RCC 7860 (cell line): ENCODE results near the gene KRTAP26-1.
A peak's percentile ranks its signal among the peaks of the same experiment; 100 is the strongest.

Source experiments
- DNase-seq: peaks from one replicate; pipeline ENCODE4 v3.0.0-alpha.2; 2015; ENCODE audit warnings: low spot score
- FAIRE-seq: peaks from 2 replicates; lab custom pipeline; 2012; peaks lifted over from hg19 to GRCh38; lab: Jason Lieb, UNC

Gene KRTAP26-1, protein sequence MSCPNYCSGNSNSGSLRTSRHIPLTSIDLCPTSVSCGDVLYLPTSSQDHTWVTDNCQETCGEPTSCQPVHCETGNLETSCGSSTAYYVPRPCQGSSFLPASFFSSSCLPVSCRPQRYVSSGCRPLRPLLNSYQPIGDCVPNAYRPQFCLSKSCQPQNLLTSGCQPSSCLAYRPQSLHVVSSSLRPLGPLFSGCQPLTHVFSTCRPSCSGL

DNA sequence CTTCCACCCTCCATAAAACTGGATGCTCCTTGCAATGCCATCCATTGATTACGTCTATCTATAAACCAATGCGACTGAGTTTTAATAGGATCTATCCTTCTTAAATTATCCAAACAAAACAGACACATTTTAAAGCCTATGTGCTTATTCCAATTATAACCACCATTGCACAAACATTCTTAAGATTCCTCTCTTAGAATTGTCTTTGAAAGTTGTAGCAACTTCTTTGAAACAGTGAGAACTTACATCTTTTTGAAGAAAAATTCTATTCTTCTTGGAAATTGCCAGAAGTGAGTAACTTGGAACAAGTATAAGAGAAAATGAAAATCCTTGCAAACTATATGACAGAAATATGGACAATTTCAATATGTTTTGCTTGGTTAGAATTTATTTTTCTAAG lies at the start of gene KRTAP26-1:
Gene KRTAP26-1, minus strand, starts transcription at position 101 of the 400 bp plus-strand sequence. CDS start 280 bp downstream, outside the sequence.
- no peak for DNase-seq
- FAIRE-seq: no peak

DNA sequence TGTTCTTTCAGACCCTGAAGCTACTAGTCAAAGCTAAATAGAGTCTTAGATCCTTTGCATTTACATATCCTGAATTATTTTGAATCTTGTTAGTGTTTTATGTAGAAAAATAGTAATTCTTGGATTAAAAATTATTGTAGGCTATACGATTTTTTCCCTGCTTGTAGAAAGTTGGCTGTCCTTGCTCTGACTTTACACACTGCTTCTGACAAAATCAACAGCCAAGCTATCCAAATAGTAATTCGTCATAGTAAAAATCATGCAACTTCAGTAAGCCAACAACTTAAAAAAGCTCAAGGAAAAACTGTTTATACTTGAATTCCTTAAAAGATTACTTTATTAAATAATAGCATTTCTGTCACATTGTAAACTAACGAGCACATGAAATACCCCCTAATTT lies 35.8 kb upstream of the KRTAP26-1 start:
- no peak for FAIRE-seq
- DNase-seq: no peak

DNA sequence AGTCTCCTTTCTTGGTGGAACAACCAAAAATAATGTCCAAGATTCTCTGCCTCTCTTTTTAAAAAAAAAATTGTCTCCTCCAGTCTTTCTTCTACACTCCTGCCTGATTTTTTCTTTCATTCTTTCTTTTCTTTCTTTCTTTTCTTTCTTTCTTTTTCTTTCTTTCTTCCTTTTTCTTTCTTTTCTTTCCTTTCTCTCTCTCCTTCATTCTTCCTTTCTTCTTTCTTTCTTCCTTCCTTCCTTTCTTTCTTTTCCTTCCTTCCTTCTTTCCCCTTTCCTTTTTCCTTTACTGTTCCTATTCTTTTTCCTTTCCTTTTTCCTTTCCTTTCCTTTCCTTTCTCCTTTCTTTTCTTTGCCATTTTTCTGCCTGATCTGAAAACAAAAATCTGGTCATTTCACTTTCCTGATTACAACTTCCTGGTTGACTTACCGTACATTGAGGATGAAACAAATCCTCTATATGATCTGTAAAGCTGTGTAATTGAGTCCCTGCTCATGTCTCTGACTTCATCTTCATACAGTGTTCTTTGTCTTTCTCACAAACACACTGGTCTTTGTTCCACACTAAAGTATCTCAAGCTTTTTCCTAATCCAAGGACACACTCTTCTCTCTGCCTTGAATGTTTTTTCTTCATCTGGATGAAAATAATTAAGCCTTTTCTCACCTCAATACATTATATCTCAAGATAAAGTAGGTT lies 34.3 kb upstream of the KRTAP26-1 start:
- no peak for DNase-seq
- FAIRE-seq: no peak

DNA sequence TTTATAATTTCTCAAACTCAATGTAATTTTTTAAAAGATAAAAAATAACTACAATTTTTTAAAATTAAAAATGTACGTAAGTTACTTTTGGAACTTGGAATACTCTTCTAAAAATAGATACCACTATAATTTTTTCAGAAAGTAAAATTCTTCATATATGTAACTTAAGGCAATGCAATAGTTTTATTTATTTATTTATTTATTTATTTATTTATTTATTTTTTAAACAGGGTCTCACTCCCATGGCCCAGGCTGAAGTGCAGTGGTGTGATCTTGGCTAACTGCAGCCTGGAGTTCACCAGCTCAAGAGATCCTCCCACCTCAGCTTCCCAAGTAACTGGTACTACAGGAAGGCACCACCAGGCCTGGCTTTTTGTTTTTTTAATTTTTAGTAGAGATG lies 31.4 kb upstream of the KRTAP26-1 start:
- DNase-seq (no peak), FAIRE-seq (no peak)

DNA sequence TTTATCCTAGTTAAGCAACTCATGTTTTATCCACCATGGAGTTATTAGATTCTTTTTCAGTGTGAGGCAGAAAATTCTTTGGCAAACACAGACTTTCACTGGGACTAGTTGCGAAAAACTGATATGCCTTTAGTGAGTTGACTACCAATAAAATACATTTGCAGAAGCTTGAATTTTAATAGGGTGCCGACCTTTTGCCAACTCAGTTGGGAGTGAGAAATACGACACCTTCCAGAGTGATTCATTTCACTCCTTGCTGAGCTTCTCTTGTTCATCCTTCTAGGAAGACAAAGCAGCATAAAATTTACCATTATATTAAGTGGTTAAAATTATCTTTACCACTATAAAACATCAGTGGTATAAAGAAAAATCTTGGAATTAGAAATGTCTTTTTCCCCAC lies 29.5 kb upstream of the KRTAP26-1 start:
- FAIRE-seq (no peak), DNase-seq (no peak)

DNA sequence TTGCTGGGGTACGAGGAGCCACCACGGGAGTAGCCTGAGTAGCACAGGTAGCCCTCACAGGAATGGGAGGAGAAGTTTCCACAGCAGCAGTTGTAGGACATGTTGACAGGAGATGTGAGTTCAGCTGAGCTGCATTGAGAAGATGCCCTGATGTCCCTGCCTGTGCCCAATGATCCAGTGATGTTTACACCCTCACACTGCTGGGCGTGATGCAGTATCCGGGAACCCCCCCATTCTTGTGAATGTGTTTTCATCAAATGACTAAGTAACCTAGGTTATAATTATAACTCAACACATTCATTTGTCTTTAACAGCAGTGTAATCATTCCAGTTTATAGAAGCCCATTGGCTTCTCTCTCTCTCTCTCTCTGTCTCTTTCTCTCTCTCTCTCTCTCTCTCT lies 28.4 kb upstream of the KRTAP26-1 start, which contains the start of gene KRTAP23-1:
Gene KRTAP23-1, minus strand, starts transcription at position 101 of the 400 bp plus-strand sequence. Its CDS starts 0 bp downstream, at position 101.
- FAIRE-seq (no peak), DNase-seq (no peak)

DNA sequence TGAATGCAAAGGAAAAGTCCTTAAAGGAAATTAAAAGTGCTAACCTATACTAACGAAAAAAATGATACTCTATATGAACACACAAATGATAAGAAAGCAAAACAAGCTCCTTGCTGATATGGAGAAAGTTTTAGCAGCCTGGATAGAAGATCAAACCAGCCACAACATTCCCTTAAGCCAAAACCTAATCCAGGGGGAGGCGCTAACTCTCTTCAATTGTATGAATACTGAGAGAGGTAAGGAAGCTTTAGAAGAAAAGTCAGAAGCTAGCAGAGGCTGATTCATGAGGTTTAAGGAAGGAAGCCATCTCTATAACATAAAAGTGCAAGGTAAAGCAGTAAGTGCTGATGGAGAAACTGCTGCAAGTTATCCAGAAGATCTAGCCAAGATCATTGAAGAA lies 24.9 kb upstream of the KRTAP26-1 start:
- FAIRE-seq (no peak), DNase-seq (no peak)

DNA sequence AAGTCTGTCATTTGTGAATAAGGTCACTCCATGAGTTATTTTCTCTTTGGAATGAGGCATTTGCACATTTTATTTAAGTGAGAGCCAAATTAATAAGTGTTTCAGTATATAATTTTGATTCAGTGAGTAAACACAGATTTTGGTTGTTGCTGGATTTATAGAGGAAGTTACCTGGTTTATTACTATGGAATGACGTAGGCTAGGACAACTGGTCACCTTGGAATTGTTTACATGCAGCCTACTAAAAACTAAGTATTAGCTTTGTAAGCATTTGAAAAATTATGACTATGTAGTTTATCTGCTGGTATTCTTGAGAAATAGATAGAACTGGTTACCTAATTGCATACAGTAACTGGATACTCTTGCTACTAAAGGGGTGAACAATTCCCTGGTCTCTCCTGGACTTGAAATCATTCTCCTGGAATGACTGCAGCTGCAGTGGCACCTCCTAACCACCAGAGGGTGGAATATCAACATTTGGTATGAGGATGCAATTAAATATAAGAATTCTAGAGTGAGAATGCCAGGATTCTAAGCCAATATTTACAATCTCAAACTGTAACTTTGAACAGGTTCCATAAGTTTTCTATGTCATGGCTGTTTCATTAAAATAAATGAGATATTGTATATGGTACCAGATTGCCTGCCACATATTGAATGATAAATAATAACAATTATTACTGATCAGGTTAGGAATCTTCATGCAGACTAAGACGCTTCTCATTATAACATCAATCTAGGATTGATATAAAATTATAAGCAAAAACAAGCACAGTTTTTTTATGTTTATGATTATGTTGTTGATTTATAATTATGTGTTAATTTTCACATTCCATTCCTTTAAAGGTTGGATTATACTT lies 20.8 kb upstream of the KRTAP26-1 start:
- DNase-seq (peak; percentile 23), FAIRE-seq (no peak)

DNA sequence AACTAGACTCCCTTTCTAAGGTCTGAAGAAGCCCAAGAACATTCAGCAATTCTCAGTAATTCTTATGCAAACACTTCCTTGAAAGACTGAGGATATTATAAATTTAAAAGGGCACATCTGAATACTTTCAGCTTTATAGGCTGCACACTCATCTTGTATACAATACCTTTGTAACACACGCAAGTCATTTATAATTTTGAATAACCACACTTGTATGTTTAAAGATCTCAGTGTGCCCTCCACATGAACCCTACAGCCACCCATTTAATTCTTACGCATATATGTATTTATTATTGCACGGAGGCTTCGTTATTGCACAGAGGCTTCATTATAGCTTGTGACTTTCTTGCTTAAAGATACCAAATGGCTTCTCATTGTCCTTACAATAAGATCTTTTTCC lies 18.6 kb upstream of the KRTAP26-1 start:
- no peak for DNase-seq
- FAIRE-seq: no peak

DNA sequence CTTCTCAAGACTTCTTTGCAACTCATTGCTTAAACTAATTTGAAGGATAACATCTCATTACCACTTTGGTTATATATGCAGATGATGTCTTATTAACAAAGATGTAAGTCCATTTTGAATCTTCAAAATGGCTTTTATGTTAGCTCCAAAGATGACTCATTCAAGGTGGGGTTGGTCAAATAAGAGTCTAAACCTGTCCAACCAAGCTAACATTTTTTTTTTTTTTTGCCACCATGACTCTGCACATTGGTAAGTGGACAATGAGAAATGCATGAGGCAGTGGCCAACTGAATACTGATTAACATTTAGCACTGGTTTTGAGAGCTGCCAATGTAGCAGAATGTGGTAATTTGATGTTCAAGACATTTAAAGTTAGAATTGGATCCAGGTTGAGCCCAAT lies 17.7 kb upstream of the KRTAP26-1 start:
- no peak for DNase-seq

DNA sequence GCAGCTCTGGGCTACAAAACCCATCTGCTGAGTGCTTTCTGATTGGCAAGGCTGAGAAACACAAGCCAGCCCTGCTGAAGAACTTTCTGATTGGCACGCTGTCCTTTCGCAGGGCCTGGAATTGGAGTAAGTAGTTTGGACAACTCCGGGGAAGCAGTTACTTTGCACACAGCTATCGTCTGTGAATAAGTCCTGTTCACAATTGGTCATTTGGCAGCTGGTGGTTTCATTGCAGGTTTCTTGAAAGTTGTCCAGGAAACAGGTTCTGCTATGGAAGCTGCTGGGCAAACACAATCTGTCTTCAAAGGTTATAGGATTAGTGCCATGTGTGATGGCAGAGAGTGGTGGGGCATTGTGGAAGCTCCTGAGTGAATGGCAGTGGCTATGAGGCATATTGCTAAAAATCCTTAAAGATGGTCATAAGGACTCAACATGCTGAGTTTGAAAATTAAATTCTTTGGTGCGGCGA lies 17.2 kb upstream of the KRTAP26-1 start, which contains the start of gene KRTAP27-1:
Gene KRTAP27-1, minus strand, starts transcription at position 419 of the 469 bp plus-strand sequence. Its CDS starts 26 bp downstream, at position 393.
- FAIRE-seq (no peak), DNase-seq (no peak)

More for the DNA sequence above, 17.7 kb upstream of the KRTAP26-1 start:
- no peak for FAIRE-seq

DNA sequence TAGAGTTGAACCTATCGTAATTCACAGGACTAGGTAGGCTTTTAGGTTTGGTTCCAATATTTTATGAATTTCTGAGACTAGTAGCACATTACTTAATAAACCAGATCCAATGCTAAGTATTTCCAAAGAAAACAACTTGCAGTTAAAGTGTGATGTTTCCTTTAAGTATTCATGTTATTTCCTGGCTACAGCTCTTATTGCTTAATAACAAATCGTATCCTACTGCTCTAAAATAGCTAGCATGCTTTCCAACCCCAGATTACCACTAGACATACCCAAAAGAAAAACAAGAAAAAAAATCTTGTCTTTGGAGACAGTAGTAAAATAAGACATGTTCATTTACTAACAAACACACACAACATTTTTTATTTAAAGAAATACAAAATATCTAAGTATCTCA lies 16.5 kb upstream of the KRTAP26-1 start:
- no peak for DNase-seq
- no peak for FAIRE-seq

DNA sequence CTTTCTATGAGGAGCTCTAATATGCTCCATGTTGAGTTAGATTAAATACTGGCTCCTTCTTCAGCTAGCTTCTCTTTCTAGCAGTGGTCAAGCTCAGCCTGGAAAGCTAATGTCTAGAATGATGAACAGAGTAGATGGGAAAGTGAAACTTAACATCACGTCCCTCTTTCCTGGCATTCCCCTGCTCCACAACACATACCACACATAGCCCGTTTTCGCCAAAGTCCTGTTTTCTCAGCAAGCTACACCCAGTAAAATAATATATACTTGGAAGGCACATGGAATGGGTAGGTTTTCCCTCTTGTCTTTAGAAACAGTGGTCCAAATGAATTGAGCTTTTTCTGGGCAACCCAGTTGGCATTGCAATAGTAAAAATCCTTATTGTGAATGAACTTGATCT lies 13.6 kb upstream of the KRTAP26-1 start:
- no peak for DNase-seq
- FAIRE-seq: no peak

DNA sequence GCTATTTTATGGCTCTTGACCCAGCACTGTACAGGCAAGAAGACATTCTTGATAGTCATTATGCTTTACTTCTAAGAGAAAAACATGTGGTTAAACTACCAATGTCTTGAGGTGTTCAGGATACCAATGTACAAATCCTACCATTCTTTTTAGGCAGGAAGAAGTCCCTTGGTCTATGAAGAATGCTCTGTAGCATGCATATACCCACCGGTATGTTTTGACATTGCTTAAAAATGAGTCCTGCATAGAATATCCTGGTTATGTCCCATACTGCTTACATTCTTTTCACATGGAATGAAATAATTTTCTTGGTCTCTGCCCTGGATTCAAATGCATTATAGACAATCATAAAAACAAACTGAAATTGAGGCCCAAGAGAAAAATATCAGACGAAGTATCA lies 12.6 kb upstream of the KRTAP26-1 start:
- FAIRE-seq: no peak
- DNase-seq: no peak

DNA sequence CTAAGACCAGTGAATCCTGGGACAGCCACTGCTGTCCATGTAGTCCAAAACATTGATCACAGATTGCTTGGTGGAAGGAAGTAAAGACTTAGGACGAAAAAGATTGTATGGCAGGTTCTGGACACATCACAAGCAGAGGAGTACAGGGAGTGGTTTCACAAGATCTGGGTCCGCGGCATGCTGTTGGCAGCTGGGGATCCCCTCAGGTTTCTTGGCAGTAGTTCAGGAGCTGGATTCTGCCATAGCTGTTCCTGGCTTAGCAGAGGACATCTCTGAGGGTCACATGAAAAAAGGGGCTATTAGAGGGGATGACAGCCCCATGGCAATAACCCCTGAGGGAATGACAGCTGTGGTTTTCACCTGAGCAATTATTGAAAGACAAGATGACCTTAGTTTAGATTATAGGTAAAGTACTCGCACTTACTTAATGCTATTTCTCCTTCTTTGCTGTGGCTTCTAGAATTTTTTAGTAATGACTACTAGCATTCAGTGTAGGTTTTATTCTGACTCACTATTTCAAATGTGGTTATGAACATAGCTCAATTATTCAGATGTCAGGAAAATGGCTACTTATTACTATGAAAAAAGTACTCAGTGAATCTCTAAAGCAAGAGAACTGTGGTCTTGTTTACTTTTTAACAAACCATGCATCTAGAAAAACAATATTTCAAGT lies 9.2 kb upstream of the KRTAP26-1 start:
- no peak for FAIRE-seq
- no peak for DNase-seq

DNA sequence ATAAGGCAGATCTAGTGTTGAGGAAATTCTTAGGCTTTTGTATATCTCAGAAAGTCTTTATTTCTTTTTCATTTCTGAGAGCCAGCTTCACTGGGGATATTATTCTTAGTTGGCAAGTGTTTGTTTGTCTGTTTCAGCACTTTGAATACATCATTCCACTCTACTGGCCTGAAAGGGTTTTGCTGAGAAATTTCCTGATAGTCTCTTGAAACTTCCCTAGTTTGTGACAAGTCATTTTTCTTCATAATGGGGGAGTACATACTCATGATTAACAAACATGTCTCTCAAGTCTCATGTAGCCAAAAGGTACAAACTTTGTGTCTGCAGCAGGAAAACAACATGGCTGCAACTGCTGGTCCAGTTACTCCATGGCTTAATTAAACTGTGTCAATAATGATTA lies 6.3 kb upstream of the KRTAP26-1 start:
- no peak for DNase-seq
- FAIRE-seq: no peak

DNA sequence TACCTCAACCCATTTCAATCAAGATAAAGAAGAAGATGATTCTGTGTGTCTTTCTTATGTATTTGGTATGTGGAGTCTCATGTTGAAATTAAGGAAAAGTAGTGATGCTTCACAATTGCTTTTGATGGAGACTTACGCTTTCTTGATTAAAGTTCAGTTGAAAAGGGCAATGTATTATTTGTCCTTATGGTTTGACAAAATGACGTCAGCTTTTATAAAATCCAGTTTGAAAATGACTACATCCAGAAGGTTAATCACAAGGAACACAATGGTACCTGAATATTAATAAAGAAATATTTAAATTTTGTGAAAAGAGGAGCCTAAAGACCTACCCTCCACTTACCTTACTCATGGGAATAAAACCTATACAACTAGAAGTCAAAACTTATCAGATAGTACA lies 4.4 kb downstream of the KRTAP26-1 start:
- FAIRE-seq: no peak

DNA sequence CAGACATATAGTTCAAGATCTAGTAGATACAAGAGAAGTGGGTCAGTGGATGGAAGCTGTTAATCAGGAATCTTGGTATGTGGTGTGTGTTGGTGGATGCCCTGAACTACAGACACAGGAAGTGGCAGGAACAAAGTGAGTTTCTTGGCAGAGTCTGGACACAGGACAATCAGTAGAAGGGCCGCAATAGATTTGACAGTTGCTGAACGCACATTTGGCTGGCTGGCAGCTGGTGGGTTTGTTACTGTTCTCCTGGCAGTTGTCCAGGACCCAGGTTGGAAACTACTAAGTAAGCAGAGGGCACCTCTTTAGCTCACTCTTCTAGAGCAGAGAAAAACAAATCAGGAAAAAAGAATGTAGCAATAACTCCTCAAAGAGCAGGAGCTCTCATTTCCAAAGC lies 13.2 kb downstream of the KRTAP26-1 start:
- DNase-seq (no peak), FAIRE-seq (no peak)

More for the DNA sequence above, 4.4 kb downstream of the KRTAP26-1 start:
- DNase-seq: no peak

DNA sequence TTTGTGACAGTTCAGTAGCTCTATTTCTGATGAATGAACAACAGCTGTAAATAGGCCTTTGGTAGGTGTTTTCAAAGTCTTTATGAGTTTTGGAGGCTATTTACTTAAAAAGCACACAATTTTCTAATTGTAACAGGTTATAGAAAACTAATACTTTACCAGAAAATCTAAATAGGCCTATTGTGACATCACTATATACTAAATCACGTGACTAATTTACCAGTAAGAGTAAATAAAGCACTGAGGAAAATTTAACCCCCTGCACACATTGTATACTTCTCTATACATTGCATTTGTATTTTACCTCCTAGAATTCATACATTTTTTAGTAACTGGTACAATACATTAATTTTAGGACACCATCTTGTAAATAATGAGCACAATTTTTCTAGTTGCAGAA lies 15.0 kb downstream of the KRTAP26-1 start:
- DNase-seq: no peak
- FAIRE-seq: no peak

DNA sequence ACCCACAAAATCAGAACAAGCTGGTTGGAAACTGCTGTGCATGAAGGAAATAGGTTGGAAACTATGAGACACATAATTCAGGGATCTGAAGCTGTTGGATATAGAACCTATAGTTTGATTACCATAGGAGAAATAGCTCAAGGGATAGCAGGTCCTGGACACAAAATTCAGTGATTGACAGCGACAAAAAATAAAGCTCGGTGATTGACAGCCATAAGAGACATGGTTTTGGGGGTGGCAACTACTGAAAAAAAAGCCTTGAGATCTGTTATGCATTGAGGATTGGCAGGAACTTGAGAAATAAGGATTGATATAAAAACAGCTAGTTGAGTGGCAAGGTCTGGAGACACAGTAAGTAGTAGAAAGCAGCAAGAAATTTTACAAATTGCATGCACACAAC lies 30.9 kb downstream of the KRTAP26-1 start, which contains the start of gene KRTAP25-1:
Gene KRTAP25-1, minus strand, starts transcription at position 300 of the 400 bp plus-strand sequence. Its CDS starts 24 bp downstream, at position 276.
- DNase-seq (no peak), FAIRE-seq (no peak)

DNA sequence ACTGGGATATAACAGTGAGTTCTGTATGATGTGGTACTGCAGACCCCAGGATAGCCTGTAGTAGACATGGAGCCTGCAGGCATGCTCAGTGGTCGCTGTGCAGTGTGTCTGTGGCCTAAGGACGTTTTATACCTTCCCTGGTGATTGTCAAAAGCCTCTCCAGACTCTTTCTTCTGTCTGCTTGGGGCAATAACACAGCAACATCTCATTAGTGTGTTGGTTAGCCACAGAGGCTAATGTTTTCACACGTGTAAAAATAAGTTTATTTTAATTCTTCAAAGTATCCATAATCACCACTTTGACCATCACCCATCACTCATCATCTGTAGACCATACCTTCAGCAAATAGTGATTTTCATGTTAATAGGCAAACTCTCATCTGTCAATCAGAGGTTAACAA lies 37.3 kb downstream of the KRTAP26-1 start, which contains the start of gene KRTAP24-1:
Gene KRTAP24-1, minus strand, starts transcription at position 101 of the 400 bp plus-strand sequence. Its CDS starts 18 bp downstream, at position 83.
- DNase-seq: no peak
- FAIRE-seq: no peak
